ENCODE results near the gene NEURL1. TPM values are rescaled to one million over a fixed set of nuclear protein-coding genes. Genes with fewer than 3 reads are reported as not detected.
A peak's percentile ranks its signal among the peaks of the same experiment; 100 is the strongest.

The NEURL1 gene
- total and polyA plus RNA-seq, 9 donors = 0.28 to 5.6 (median 3.1) TPM

DNA sequence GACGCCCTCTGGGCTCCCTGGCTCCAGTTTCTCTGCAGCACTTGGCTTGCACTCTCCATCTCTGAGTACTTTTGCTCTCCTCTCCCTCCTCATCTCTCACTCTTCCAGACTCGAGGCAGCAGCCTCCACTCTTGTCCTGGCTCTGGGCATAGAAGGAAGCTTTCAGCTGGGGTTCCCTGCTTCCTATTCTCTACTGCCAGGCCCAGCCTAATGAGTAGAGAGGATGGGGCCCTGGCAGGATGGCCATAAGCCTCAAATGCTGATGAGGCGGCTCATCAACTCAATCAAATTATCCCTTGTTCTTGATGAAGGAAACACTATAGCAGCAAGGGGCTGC is 55.8 kb downstream of the NEURL1 start:
- intact Hi-C loops (cut with DNase I) = no loop called here
- no peak overlapping the region for H3K27ac ChIP-seq
- no peak for DNase-seq

DNA sequence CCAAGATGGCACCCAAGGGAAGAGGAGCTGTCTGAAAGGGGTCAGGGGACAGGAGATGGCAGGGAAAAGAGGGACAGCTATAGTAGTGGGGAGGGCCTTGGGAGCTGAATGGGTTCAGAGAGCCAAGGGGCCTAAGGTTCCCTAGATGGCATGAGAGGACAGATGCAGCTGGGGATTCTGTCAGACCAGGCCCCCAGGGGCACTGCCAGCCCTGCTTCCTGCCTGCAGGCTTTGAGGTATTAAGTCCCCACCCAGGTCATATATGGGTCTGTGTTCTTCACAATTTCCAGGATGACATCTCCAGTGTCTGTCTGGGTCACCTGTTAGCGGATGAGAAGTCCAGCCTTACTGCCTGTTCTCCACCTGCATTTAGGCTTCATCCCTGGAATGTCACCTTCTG is 56.7 kb downstream of the NEURL1 start:
- TF ChIP-seq EP300 (IDR thresholded peaks at IDR 0.05) (no peak), POLR2A (IDR thresholded peaks at IDR 0.05) (no peak)
- TF ChIP-seq, protein P1, sequence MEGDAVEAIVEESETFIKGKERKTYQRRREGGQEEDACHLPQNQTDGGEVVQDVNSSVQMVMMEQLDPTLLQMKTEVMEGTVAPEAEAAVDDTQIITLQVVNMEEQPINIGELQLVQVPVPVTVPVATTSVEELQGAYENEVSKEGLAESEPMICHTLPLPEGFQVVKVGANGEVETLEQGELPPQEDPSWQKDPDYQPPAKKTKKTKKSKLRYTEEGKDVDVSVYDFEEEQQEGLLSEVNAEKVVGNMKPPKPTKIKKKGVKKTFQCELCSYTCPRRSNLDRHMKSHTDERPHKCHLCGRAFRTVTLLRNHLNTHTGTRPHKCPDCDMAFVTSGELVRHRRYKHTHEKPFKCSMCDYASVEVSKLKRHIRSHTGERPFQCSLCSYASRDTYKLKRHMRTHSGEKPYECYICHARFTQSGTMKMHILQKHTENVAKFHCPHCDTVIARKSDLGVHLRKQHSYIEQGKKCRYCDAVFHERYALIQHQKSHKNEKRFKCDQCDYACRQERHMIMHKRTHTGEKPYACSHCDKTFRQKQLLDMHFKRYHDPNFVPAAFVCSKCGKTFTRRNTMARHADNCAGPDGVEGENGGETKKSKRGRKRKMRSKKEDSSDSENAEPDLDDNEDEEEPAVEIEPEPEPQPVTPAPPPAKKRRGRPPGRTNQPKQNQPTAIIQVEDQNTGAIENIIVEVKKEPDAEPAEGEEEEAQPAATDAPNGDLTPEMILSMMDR (IDR thresholded peaks at IDR 0.05) = no peak
- WGBS, 3 donors = 97 to 100% (median 100%) methylated on average over 1 of the region's 1 CpG
- peak in 1 of 5 donors; percentile 2 for DNase-seq

More for the DNA sequence above, 55.8 kb downstream of the NEURL1 start:
- no peaks in the 10 kb centered on the region for H3K27me3 ChIP-seq
- H3K4me3 ChIP-seq = no peak overlapping the region
- H3K4me1 ChIP-seq (ENCODE audit: insufficient read depth) = no peaks in the 10 kb centered on the region
- no peaks in the 10 kb centered on the region for H3K9me3 ChIP-seq
- no peaks in the 10 kb centered on the region for H3K36me3 ChIP-seq
- TF ChIP-seq, protein P1 (IDR thresholded peaks at IDR 0.05) = no peak
- TF ChIP-seq EP300 (IDR thresholded peaks at IDR 0.05) (no peak), POLR2A (IDR thresholded peaks at IDR 0.05) (no peak)
- WGBS, 3 donors = 97 to 98% (median 98%) methylated on average over 3 of the region's 3 CpGs

DNA sequence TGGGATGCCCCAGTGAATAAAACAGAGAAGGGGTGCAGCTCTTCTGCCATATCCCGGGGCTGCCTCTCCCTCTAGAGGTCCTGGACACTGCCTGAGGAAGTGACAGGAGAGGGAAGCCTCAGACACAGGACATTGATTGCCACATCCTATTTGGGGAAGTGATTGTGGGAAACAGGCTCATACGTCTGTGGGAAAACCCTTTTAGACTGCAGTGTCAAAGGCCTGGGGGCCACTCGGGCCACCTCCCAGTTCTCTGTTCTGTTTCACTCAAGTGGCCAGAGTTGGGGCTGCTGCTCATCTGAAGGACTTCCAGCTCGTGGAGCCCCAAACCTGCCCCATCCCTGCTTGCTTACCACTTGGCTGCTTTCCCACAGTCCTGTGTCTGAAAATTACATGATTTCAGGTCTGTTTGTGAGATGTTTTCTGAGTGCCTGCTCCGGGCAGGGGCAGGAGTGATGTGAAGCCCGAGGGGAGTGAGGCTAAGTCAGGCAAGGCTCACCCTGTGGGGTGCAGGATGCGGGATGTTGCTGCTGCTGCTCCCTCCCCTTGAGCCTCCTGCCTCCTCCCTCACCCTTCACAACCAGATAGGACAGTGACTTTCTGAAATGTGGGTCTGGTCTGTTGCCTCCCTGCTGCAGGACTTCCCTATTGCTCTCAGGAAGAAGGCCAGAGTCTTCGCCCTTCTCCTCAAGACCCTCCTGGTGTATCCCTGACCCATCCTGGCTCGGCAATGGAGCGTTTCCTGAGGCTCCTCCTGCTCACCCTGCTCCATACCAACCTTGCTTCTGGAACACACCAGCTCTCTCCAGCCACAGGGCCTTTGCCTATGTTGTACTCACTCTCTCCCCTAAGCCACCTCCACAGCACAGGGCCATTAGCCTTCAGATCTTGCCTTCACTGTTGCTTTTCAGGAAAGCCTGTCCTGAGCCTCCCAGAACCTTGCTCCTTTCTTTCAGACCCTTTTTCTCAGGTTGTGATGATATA is 58.4 kb downstream of the NEURL1 start:
- WGBS, 3 donors = 58 to 72% (median 65%) methylated on average over 10 of the region's 10 CpGs
- DNase-seq = no peak
- TF ChIP-seq EP300 (IDR thresholded peaks at IDR 0.05) (no peak), POLR2A (IDR thresholded peaks at IDR 0.05) (no peak)
- TF ChIP-seq, protein P1 (IDR thresholded peaks at IDR 0.05) = no peak
- Histone ChIP-seq H3K27ac (no peak overlapping the region), H3K4me3 (no peak overlapping the region), H3K4me1 (ENCODE audit: insufficient read depth) (peaks cover 4% of the 10 kb centered on the region), H3K27me3 (no peaks in the 10 kb centered on the region), H3K9me3 (no peaks in the 10 kb centered on the region), H3K36me3 (no peaks in the 10 kb centered on the region)
- intact Hi-C loops (cut with DNase I) = no loop called here

More for the DNA sequence above, 56.7 kb downstream of the NEURL1 start:
- no peak overlapping the region for H3K27ac ChIP-seq
- no peak overlapping the region for H3K4me3 ChIP-seq
- intact Hi-C loops (cut with DNase I) = no loop called here
- H3K27me3 ChIP-seq = no peaks in the 10 kb centered on the region
- peaks cover 1% of the 10 kb centered on the region for H3K4me1 ChIP-seq (ENCODE audit: insufficient read depth)
- H3K36me3 ChIP-seq = no peaks in the 10 kb centered on the region
- H3K9me3 ChIP-seq = no peaks in the 10 kb centered on the region

DNA sequence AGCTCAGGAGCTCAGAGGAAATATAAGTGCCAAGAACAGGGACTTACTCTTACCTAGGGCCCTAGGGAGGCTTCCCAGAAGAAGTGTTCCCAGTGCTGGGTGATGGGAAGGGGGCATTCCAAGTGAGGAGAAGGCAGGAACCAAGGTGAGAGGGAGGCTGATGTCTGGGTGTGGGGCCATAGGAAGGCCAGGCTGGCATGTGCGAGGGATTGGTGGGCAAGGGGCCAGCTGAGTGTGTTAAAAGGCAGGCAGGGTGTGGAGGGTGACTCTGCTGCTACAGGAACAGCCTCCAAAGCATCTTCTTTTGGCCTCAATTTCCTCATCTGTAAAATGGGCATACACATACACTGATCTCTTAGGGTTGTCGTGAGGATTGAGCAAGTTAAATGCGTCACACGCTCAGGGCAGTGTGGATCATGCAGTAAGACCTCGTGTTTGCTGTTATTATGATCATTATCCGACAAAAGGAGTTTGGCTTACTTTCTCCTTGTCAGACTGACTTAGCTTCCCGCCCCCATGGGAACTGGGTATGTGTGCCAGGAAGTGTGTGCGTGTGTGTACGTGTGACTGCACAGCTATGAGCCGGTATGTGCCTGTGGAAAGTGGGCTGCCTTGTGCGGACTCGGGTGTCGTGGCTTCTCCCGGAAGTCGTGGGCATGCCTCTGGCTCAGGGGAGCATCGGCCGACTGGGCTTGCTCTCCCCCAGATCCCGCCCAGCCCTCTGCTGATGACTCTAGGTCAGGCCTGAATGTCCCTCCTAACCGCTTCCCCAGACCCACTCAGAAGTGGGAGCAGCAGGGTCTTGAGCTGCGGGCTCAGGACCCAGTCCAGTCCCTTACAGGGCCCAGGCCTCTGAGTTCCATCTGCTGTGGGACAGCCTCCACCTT is 59.6 kb downstream of the NEURL1 start:
- 85 to 88% (median 87%) methylated on average over 20 of the region's 20 CpGs for WGBS, 3 donors
- no peak for TF ChIP-seq EP300 (IDR thresholded peaks at IDR 0.05)
- TF ChIP-seq POLR2A (IDR thresholded peaks at IDR 0.05) = no peak
- TF ChIP-seq, protein P1 (IDR thresholded peaks at IDR 0.05) = no peak
- intact Hi-C loops (cut with DNase I) = no loop called here

More for the DNA sequence above, 59.6 kb downstream of the NEURL1 start:
- no peaks in the 10 kb centered on the region for H3K36me3 ChIP-seq
- no peak overlapping the region for H3K4me3 ChIP-seq
- H3K27ac ChIP-seq = no peak overlapping the region
- no peaks in the 10 kb centered on the region for H3K27me3 ChIP-seq
- no peaks in the 10 kb centered on the region for H3K9me3 ChIP-seq
- no peak for DNase-seq
- peaks cover 4% of the 10 kb centered on the region for H3K4me1 ChIP-seq (ENCODE audit: insufficient read depth)

All from ovary (tissue), 9 donors.